Coronary artery (tissue), 2 donors: ENCODE data around the gene ADGRG2.

Experiments used
- DNase-seq: peaks from one replicate; pipeline ENCODE4 v3.0.0-alpha.2; 2017; ENCODE audit warnings: low spot score
- H3K27ac ChIP-seq, 2 donors: fragments of 200-600 bp; sonication (generic); one replicate each; pipeline ENCODE4 v1.5.1; 2016 to 2019
- H3K4me3 ChIP-seq: fragments of 200-600 bp; sonication (generic); 2 replicates; pipeline ENCODE4 v1.5.1; 2016; ENCODE audit warnings: mild to moderate bottlenecking, moderate library complexity
- CTCF ChIP-seq: fragments of 200-600 bp; sonication (generic); IDR thresholded peaks from one replicate; pipeline ENCODE4 v1.5.1; 2019; ENCODE audit warnings: antibody characterized with exemption

Gene ADGRG2

DNA sequence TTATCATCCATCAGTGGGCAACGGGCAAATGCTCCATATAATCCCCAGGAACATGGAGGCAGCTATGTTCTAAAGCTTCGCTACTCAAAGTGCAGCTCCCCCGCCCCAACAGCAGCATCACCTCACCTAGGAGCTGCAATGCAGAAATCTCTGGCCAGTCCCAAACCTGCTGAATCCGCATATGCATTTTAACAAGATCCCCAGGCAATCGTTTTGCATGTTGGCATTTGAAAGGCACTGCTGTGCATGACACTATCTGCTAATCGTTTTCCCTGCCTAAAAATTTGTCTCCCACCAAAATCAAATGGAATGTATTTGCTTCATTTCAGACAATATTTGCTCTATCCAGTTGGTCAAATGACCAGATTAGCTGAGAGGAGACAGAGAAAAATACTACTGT is 15.2 kb downstream of the ADGRG2 start:
- no peak for DNase-seq
- no peak for TF ChIP-seq CTCF
- Histone ChIP-seq H3K27ac (no peak overlapping the region), H3K4me3 (no peak overlapping the region)

GRCh38 chrX:19100586-19100985 is 21.7 kb downstream of the ADGRG2 start:
- no peak for TF ChIP-seq CTCF

DNA sequence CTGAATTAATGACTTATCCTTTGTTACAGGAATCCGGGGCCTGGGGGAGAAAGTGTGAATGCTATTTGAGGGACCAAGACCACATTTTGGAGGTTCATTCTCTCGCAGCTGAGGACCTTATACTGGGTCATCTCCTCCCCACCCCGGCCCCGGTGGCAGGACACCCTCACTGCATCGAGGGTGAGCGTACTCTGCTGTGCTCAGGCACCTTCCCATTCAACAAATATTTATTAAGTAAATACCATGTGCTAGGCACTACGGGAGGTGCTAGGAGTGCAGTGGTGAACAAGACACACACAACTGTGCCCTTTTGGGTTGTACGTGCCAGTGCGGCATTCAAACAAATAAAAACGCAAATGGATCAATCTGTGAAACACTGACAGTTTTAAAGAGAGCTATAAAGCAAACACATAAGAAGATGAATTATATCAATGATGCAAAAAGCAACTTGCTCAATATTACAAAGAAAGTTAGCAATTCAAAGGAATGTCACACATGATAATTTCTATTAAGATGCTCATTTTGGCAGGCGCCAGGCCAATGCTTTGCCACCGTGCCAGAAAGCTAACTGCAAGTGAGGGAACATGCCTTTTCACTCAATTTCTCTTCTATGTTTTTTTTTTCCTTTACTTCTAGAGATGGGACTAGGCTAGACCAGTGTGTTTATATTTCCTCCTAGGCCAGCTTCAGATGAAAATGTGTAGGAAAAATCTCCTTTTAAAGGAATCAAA is 24.6 kb downstream of the ADGRG2 start:
- H3K27ac ChIP-seq, result no peak overlapping the region
- no peak overlapping the region for H3K4me3 ChIP-seq
- no peak for TF ChIP-seq CTCF
- no peak for DNase-seq

More at GRCh38 chrX:19100586-19100985, 21.7 kb downstream of the ADGRG2 start:
- Histone ChIP-seq H3K27ac (no peak overlapping the region), H3K4me3 (no peak overlapping the region)
- no peak for DNase-seq

DNA sequence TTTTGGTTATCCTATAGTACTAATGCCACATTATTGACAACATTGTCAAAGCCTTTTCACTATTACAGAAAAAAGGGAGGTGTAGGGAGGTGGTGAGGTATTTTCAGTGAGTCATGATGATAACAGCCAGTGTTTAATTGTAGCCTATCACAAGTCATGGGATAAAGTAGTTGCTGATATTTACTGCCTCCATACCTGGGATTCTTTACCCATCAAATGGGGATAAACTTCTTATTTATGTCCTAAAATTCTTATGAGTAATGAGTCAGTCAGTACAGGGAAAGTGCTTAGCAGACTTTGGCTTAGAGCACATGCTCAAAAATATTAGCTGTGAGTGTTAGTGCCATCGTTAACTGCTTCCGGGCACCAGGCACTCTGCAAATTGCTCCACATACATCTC is 25.7 kb downstream of the ADGRG2 start:
- TF ChIP-seq CTCF, result no peak
- no peak overlapping the region for H3K4me3 ChIP-seq
- H3K27ac ChIP-seq, result no peak overlapping the region
- no peak for DNase-seq

DNA sequence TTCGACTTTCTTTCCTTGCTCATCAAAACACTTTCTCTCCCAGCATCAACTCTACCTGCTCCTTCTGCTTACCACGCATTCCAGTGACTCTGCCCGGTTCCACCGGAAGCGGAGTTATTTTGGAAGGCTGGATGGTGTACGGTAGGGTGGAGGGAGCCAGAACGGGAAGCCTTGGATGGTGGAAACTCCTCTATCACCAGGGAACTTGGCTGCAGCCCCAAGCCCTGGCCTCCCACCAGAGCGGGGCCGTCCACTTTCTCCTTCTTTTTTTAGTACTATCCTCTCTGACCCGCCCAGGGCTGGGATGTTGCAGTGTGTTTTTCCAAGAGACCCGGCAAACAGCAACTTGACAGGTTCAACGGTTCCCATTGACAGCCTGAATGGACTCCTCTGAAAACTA is 27.6 kb downstream of the ADGRG2 start:
- Histone ChIP-seq H3K27ac (no peak overlapping the region), H3K4me3 (no peak overlapping the region)
- TF ChIP-seq CTCF, result no peak
- DNase-seq, result no peak

DNA sequence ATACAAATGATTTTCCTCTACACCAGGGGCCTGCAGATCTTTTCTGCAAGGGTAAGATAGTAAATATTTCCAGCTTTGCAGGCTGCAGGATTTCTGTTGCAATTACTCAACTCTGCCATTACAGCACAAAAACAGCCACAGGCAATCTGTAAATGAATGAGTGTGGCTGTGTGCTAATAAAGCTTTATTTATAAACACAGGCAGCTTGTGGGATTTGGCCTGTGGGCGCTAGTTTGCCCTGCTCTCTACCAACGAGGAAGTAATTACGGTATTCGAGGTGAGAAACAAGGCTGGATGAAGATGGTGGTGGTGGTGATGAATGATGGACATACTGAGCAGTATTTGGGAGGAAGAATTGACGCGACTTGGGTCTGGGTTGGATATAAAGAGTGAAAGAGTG is 30.7 kb downstream of the ADGRG2 start:
- Histone ChIP-seq H3K27ac (no peak overlapping the region), H3K4me3 (no peak overlapping the region)
- no peak for DNase-seq
- no peak for TF ChIP-seq CTCF

DNA sequence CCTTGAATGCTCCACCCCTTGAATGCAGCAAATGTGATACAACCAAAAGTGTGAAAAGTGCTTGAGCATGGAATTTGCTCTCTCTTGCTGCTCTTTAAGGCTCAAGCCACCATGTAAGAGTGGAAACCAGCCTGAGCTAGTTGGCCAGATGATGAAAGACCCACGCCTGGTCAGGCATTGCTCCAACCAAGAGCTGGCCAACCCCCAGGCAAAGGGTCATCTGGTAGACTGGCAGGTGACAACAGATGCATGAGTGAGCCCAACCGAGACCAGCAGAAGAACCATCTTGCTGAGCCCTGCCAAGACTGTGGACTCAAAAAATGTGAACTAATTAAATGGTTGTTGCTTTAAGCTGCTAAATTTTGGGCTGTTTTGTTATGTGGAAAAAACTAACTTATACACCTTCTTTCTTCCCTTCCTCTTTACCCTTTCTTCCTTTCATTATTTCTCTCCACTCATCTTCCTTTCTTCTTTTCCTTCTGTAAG is 32.7 kb downstream of the ADGRG2 start:
- DNase-seq, result no peak
- Histone ChIP-seq H3K4me3 (no peak overlapping the region), H3K27ac (no peak overlapping the region)
- TF ChIP-seq CTCF, result no peak
